Astrocyte (in vitro differentiated cells and primary cell): ENCODE data around the gene TKTL1. TPM values are rescaled to one million over a fixed set of nuclear protein-coding genes. Genes with fewer than 3 reads are reported as not detected.

Experiments used
- DNase-seq: peaks from one replicate; pipeline ENCODE4 v3.0.0-alpha.2; 2010; ENCODE audit warnings: low read depth
- FAIRE-seq: peaks from 2 replicates; lab custom pipeline; 2011; peaks lifted over from hg19 to GRCh38; lab: Jason Lieb, UNC
- H2AFZ ChIP-seq: 2 replicates; pipeline ENCODE4 v1.6.0; 2012; ENCODE audit warnings: low read depth, low read length, inconsistent platforms
- H3K27ac ChIP-seq: 2 replicates; pipeline ENCODE4 v1.5.1; 2011; ENCODE audit warnings: low read depth, low read length, inconsistent platforms
- H3K27me3 ChIP-seq: 2 replicates; pipeline ENCODE4 v1.6.0; 2011; ENCODE audit warnings: low read length, inconsistent platforms; ENCODE audit not compliant: insufficient read depth
- H3K36me3 ChIP-seq: 2 replicates; pipeline ENCODE4 v1.5.1; 2011; ENCODE audit warnings: low read length, inconsistent platforms; ENCODE audit not compliant: insufficient read depth
- H3K4me1 ChIP-seq: 2 replicates; pipeline ENCODE4 v1.5.1; 2011; ENCODE audit warnings: low read length, inconsistent platforms; ENCODE audit not compliant: insufficient read depth
- H3K4me2 ChIP-seq: 2 replicates; pipeline ENCODE4 v1.6.0; 2012; ENCODE audit warnings: low read length, inconsistent platforms
- H3K4me3 ChIP-seq: 2 replicates; pipeline ENCODE4 v1.5.1; 2011; ENCODE audit warnings: low read depth, mild to moderate bottlenecking, low read length, inconsistent platforms; ENCODE audit not compliant: insufficient read depth
- H3K79me2 ChIP-seq: 2 replicates; pipeline ENCODE4 v1.6.0; 2012; ENCODE audit warnings: mild to moderate bottlenecking, low read length, inconsistent platforms; ENCODE audit not compliant: insufficient read depth
- H3K9ac ChIP-seq: 2 replicates; pipeline ENCODE4 v1.6.0; 2012; ENCODE audit warnings: mild to moderate bottlenecking, low read length, inconsistent platforms
- H3K9me3 ChIP-seq: 2 replicates; pipeline ENCODE4 v1.5.1; 2012; ENCODE audit warnings: low read depth, mild to moderate bottlenecking, low read length, inconsistent platforms; ENCODE audit not compliant: insufficient read depth
- H4K20me1 ChIP-seq: 2 replicates; pipeline ENCODE4 v1.6.0; 2012; ENCODE audit warnings: low read length, inconsistent platforms; ENCODE audit not compliant: insufficient read depth
- H3K27ac Mint-ChIP-seq: one replicate; pipeline ENCODE4 v1.8.0; 2021; ENCODE audit warnings: mild to moderate bottlenecking, mixed read lengths; ENCODE audit not compliant: unreplicated experiment
- H3K27me3 Mint-ChIP-seq: one replicate; pipeline ENCODE4 v1.8.0; 2021; ENCODE audit warnings: low read depth, mixed read lengths; ENCODE audit not compliant: unreplicated experiment
- H3K36me3 Mint-ChIP-seq: one replicate; pipeline ENCODE4 v1.8.0; 2021; ENCODE audit warnings: low read depth, mixed read lengths; ENCODE audit not compliant: unreplicated experiment
- H3K4me1 Mint-ChIP-seq: one replicate; pipeline ENCODE4 v1.8.0; 2021; ENCODE audit warnings: low read depth, mixed read lengths; ENCODE audit not compliant: unreplicated experiment
- H3K4me3 Mint-ChIP-seq: one replicate; pipeline ENCODE4 v1.8.0; 2021; ENCODE audit warnings: mild to moderate bottlenecking, moderate library complexity, mixed read lengths; ENCODE audit not compliant: unreplicated experiment
- H3K9me3 Mint-ChIP-seq: one replicate; pipeline ENCODE4 v1.8.0; 2021; ENCODE audit warnings: mild to moderate bottlenecking, mixed read lengths; ENCODE audit not compliant: unreplicated experiment
- EZH2 ChIP-seq: IDR thresholded peaks from 2 replicates; pipeline ENCODE4 v1.6.1; 2012; ENCODE audit warnings: mild to moderate bottlenecking, low read length, inconsistent platforms; ENCODE audit not compliant: insufficient read depth
- total RNA-seq: library from RNA; stranded (reverse); gene quantifications from 2 replicates; pipeline ENCODE4 v1.2.1, GENCODE V29; 2021
- TF ChIP-seq, protein P1 (sequence below): IDR thresholded peaks from 2 replicates; pipeline ENCODE4 v1.5.1; 2011; ENCODE audit warnings: low read depth, mild to moderate bottlenecking, inconsistent platforms, low read length, moderate library complexity; ENCODE audit not compliant: insufficient read depth

The TKTL1 gene
- total RNA-seq, 1 donor from 2014 or later: not detected

DNA sequence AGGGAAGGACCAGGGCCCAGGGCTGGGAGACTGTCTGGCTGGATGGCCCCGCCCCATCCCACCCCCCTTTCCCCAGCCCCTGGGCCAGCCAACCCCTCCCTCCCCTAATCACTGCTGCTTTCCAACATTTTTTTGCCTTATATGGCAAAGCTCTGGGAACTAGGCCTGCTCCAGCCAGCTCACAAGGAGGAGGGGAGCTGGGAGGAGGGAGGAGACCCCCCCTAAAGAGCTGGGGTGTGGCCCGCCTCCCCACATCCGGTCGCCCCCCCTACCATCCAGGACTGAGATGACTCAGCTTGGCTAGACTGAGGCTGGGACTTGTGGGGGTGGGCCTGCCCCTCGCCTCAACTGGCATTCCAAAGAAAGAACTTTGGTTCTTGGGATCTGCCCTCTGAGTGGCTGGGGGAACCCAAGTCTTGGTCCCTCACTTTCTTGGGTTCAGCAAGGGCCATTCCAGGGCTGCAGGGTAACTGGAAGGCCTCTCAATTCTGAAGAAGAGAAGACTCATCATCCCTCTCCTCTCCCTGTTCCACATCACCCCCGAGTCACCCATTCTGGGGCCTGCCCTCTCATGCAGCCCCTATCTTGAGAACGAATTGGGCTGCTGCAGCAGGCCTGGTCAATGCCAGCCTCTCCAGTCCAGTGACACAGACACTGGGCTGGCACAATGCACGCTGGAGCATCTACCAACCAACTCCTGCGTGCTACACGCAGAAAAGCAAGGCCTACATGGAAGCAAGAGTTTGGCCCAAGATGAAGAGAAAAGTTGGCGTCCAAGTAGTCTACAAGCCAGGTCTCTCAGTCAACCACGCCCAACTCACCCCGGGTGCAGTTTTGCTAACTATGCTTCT lies 74.1 kb downstream of the TKTL1 start:
- Mint-ChIP-seq H3K27ac (peak overlapping the region; percentile 94), H3K27me3 (no peaks in the 10 kb centered on the region), H3K4me3 (peak overlapping the region; percentile 93), H3K9me3 (no peaks in the 10 kb centered on the region), H3K4me1 (no peaks in the 10 kb centered on the region), H3K36me3 (peaks cover 6% of the 10 kb centered on the region)
- TF ChIP-seq, protein P1, sequence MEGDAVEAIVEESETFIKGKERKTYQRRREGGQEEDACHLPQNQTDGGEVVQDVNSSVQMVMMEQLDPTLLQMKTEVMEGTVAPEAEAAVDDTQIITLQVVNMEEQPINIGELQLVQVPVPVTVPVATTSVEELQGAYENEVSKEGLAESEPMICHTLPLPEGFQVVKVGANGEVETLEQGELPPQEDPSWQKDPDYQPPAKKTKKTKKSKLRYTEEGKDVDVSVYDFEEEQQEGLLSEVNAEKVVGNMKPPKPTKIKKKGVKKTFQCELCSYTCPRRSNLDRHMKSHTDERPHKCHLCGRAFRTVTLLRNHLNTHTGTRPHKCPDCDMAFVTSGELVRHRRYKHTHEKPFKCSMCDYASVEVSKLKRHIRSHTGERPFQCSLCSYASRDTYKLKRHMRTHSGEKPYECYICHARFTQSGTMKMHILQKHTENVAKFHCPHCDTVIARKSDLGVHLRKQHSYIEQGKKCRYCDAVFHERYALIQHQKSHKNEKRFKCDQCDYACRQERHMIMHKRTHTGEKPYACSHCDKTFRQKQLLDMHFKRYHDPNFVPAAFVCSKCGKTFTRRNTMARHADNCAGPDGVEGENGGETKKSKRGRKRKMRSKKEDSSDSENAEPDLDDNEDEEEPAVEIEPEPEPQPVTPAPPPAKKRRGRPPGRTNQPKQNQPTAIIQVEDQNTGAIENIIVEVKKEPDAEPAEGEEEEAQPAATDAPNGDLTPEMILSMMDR: no peak
- TF ChIP-seq EZH2: no peak
- Histone ChIP-seq H2AFZ (no peak overlapping the region), H3K27ac (peak overlapping the region; percentile 97), H3K36me3 (peaks cover 11% of the 10 kb centered on the region), H3K27me3 (no peaks in the 10 kb centered on the region), H3K9ac (peak overlapping the region; percentile 95), H4K20me1 (peaks cover 63% of the 10 kb centered on the region), H3K9me3 (no peaks in the 10 kb centered on the region), H3K4me1 (peaks cover 21% of the 10 kb centered on the region), H3K4me2 (peak overlapping the region; percentile 98), H3K4me3 (peak overlapping the region; percentile 99), H3K79me2 (peaks cover 92% of the 10 kb centered on the region)
- DNase-seq (peak; percentile 93), FAIRE-seq (peak; percentile 73)

DNA sequence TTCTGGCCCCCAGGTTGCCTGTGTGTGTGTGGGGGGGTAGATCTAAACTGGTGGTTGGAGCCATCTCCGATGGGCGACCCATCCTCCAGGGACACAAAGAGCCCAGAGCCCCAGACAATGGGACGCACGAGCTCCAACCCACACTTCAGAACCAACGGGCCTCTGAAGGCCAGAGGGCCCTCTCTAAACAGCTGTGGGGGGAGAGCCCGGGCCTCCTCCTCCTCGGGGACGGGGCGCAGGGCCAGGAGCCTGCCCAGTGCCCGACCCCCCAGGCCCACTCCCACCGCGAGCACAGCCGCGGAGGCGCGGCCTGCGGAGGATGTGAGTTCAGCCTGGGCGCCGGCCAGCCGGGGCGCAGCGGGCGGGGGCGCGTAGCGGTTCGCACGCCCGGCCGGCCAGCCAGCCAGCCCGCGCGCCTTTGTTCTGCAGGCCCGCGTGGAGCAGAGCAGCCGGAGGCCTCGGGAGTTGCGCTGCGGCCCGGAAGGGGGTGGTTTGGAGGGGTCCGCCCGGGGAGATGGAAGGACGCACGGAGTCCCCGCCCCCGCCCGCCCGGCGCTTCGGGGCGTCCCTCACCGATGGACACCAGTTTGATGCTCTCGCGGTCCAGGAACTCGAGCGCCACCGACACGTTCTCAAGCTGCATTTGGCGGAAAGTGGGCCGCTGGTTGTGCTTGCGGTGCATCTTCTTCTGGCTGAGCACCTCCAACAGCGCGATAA lies 74.9 kb downstream of the TKTL1 start:
- Mint-ChIP-seq H3K4me1 (no peaks in the 10 kb centered on the region), H3K27me3 (no peaks in the 10 kb centered on the region), H3K36me3 (peaks cover 6% of the 10 kb centered on the region), H3K27ac (peak overlapping the region; percentile 94), H3K4me3 (peak overlapping the region; percentile 93), H3K9me3 (no peaks in the 10 kb centered on the region)
- Histone ChIP-seq H3K36me3 (peaks cover 11% of the 10 kb centered on the region), H4K20me1 (peaks cover 55% of the 10 kb centered on the region), H3K4me1 (peaks cover 25% of the 10 kb centered on the region), H3K9ac (peak overlapping the region; percentile 93), H3K4me3 (peak overlapping the region; percentile 99), H3K27ac (peak overlapping the region; percentile 82), H2AFZ (no peak overlapping the region), H3K9me3 (no peaks in the 10 kb centered on the region), H3K27me3 (no peaks in the 10 kb centered on the region), H3K4me2 (peak overlapping the region; percentile 98), H3K79me2 (peaks cover 90% of the 10 kb centered on the region)
- FAIRE-seq (no peak), DNase-seq (no peak)
- TF ChIP-seq, protein P1: no peak
- no peak for TF ChIP-seq EZH2
